Transverse colon (tissue), 4 donors: Measurements from ENCODE around the gene ATE1. TPM values are rescaled to one million over a fixed set of nuclear protein-coding genes. Genes with fewer than 3 reads are reported as not detected.
"Not testable (repeated sequence)": the region's sequence is repeated elsewhere in the genome, so short reads cannot be mapped to it uniquely, and the experiment has no call there.

Experiments used
- DNase-seq: peaks from one replicate; pipeline ENCODE4 v3.0.0-alpha.2; 2019
- H3K27ac ChIP-seq, 4 donors: fragments of 200-600 bp; sonication (generic); 2 replicates each; pipeline ENCODE4 v1.5.1; 2016 to 2018; ENCODE audit warnings: inconsistent platforms in 4 of 4
- H3K27me3 ChIP-seq: fragments of 200-600 bp; sonication (generic); 2 replicates; pipeline ENCODE4 v1.5.1; 2017; ENCODE audit warnings: inconsistent platforms
- H3K36me3 ChIP-seq, 4 donors: fragments of 200-600 bp; sonication (generic); 2 replicates each; pipeline ENCODE4 v1.5.1; 2017 to 2019; ENCODE audit warnings: inconsistent platforms in 4 of 4
- H3K4me1 ChIP-seq, 4 donors: fragments of 200-600 bp; sonication (generic); 2 replicates each; pipeline ENCODE4 v1.5.1; 2017 to 2020; ENCODE audit warnings: inconsistent platforms in 4 of 4
- H3K4me3 ChIP-seq, 4 donors: fragments of 200-600 bp; sonication (generic); 1 replicate in 1 of 4; 2 replicates in 3 of 4; pipeline versions ENCODE4 v1.5.1 to v1.6.1; 2017 to 2019; ENCODE audit warnings: inconsistent platforms in 4 of 4
- H3K9me3 ChIP-seq, 2 donors: fragments of 200-600 bp; sonication (generic); 2 replicates each; pipeline ENCODE4 v1.5.1; 2017 to 2019; ENCODE audit warnings: inconsistent platforms in 2 of 2
- EP300 ChIP-seq: sonication (generic); formaldehyde crosslinking; IDR thresholded peaks from one replicate; pipeline ENCODE4 v1.6.1; 2017; ENCODE audit warnings: antibody characterized with exemption, low read depth
- POLR2A ChIP-seq: fragments of 450-650 bp; IDR thresholded peaks from one replicate; pipeline ENCODE4 v1.6.1; 2016; ENCODE audit warnings: antibody characterized with exemption, mild to moderate bottlenecking, moderate library complexity
- POLR2AphosphoS5 ChIP-seq, 3 donors: sonication (generic); formaldehyde crosslinking; IDR thresholded peaks; one replicate each; pipeline ENCODE4 v1.6.1; 2016; ENCODE audit warnings: antibody characterized with exemption in 3 of 3
- WGBS, 2 donors: methylation state at CpG; one replicate each; pipeline ENCODE4 v1.1.5; 2018; ENCODE audit warnings: low coverage in 1 of 2; 5-methylcytosine and 5-hydroxymethylcytosine counted together
- in situ Hi-C, 4 donors: fragments of 200-750 bp; cut with MboI; loops; one replicate each; pipeline versions ENCODE4 v1.15.0 to v1.15.1; 2017; ENCODE audit warnings: low sequenced_read_pairs in 3 of 4, low pct_ligation_motif_present in 1 of 4, low pct_unique_long_range_greater_than_20kb in 1 of 4
- intact Hi-C: fragments of 100-400 bp; cut with DNase I; formaldehyde crosslinking; loops from one replicate; pipeline ENCODE4 v1.15.1; 2023; ENCODE audit warnings: low total_unique reads
- total RNA-seq, 4 donors: library from RNA; depleted of rRNA; stranded (reverse); fragments of >200 nt; gene quantifications; one replicate each; pipeline ENCODE4 v1.1.0, GENCODE V29; 2016
- TF ChIP-seq, protein P1 (sequence below), 5 experiments: fragments of 200-600 bp in 3 of 5; fragments of 450-650 bp in 2 of 5; sonication (generic) in 3 of 5; IDR thresholded peaks; 1 replicate in 2 of 5; 2 replicates in 3 of 5; pipeline ENCODE4 v1.5.1; 2016 to 2017; ENCODE audit warnings: antibody characterized with exemption in 5 of 5, inconsistent platforms in 3 of 5, mild to moderate bottlenecking in 2 of 5, moderate library complexity in 1 of 5

The ATE1 gene
- total RNA-seq, 4 donors from 2014 or later: 25.3 to 1,446 (median 31.4) TPM

DNA sequence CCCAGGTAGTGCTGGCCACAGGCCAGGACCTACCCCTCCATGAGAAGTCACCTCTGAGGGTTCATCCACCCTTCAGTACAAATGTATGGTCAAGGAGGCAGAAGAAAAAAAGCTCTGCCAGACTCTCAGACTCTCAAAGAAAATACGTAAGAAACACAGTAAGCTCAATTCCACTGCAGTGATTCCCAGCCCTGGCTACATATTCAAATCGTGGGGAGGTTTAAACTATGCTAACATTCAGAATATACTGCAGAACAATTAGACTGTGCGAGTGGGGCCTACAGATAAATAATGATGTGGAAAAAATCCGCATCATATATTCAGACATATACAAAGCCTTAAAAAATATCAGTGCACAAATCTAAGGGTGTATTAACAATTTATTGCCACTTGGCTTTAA, 162.6 kb downstream of the ATE1 start:
- intact Hi-C loops: no loop called here
- Histone ChIP-seq H3K36me3 (peaks cover 0 to 9% (median 0%) of the 10 kb centered on the region in 4 donors), H3K9me3 (peaks cover 0 to 4% of the 10 kb centered on the region in 2 donors), H3K4me3 (no peak overlapping the region), H3K27ac (no peak overlapping the region), H3K4me1 (no peaks in the 10 kb centered on the region), H3K27me3 (no peaks in the 10 kb centered on the region)
- DNase-seq: no peak
- TF ChIP-seq, protein P1, sequence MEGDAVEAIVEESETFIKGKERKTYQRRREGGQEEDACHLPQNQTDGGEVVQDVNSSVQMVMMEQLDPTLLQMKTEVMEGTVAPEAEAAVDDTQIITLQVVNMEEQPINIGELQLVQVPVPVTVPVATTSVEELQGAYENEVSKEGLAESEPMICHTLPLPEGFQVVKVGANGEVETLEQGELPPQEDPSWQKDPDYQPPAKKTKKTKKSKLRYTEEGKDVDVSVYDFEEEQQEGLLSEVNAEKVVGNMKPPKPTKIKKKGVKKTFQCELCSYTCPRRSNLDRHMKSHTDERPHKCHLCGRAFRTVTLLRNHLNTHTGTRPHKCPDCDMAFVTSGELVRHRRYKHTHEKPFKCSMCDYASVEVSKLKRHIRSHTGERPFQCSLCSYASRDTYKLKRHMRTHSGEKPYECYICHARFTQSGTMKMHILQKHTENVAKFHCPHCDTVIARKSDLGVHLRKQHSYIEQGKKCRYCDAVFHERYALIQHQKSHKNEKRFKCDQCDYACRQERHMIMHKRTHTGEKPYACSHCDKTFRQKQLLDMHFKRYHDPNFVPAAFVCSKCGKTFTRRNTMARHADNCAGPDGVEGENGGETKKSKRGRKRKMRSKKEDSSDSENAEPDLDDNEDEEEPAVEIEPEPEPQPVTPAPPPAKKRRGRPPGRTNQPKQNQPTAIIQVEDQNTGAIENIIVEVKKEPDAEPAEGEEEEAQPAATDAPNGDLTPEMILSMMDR (IDR thresholded peaks at IDR 0.05): no peak
- no peak for TF ChIP-seq POLR2AphosphoS5 (IDR thresholded peaks at IDR 0.05)
- no peak for TF ChIP-seq EP300
- WGBS, 2 donors: 87 to 93% methylated on average over 4 of the region's 4 CpGs
- in situ Hi-C loops: no loop called here

DNA sequence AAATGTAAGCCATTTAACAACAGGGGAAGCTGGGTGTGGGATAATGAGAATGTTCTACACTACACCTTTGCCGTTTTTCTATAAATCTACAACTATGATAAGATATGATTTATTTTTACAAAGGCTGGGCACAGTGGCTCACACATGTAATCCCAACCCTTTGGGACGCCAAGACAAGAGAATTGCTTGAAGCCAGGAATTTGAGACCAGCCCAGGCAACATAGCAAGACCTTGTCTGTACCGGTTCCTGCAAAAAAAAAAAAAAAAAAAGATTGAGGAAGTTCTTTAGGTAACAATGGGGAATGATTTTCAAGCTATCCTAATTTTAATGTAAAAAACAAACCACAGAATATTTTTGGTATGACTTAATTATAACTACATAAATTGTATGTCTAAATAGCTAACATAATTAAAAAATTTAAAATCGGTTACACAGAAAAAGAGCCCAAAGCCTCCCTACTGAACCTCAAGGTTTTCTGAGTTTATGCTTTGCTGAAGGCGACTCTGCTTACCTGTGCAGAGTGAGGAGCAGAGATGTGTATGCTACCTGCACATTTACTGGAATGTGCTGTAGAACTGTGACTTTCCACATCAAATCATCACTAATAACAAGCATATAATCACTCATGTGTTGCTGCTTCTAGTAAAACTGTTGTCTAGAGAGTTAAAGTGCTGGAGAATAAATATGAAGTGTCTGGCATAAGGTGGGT, 163.4 kb downstream of the ATE1 start:
- no peak overlapping the region for H3K4me3 ChIP-seq
- H3K27ac ChIP-seq: no peak overlapping the region
- intact Hi-C loops: no loop called here
- no peaks in the 10 kb centered on the region for H3K27me3 ChIP-seq
- H3K36me3 ChIP-seq: peaks cover 0 to 15% (median 0%) of the 10 kb centered on the region in 4 donors
- in situ Hi-C loops: no loop called here
- peaks cover 6 to 11% of the 10 kb centered on the region in 2 donors for H3K9me3 ChIP-seq
- DNase-seq: no peak
- WGBS, 2 donors: 83 to 93% methylated on average over 4 to 5 of the region's 5 CpGs
- TF ChIP-seq, protein P1 (IDR thresholded peaks at IDR 0.05): no peak
- no peak for TF ChIP-seq EP300
- no peak for TF ChIP-seq POLR2AphosphoS5 (IDR thresholded peaks at IDR 0.05)
- no peak for TF ChIP-seq POLR2A
- H3K4me1 ChIP-seq: no peaks in the 10 kb centered on the region

DNA sequence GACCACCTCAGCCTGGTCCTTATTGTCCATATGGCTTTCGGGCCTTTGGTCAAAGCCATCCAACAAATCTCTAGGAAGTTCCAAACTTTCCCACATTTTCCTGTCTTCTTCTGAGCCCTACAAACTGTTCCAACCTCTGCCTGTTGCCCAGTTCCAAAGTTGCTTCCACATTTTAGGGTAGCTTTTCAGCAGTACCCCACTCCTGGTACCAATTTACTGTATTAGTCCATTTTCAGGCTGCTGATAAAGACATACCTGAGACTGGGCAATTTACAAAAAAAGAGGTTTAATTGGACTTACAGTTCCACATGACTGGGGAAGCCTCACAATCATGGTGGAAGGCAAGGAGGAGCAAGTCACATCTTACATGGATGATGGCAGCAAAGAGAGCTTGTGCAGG, 170.6 kb downstream of the ATE1 start:
- H3K27ac ChIP-seq, H3K4me3 ChIP-seq, in situ Hi-C loops, DNase-seq, H3K4me1 ChIP-seq, intact Hi-C loops, H3K27me3 ChIP-seq: not testable (repeated sequence)
- WGBS, 2 donors: 94% methylated on average over 1 of the region's 1 CpG; no CpG with 5 or more reads in 1 of the 2 donors
- H3K36me3 ChIP-seq: peaks cover 0 to 33% (median 2%) of the 10 kb centered on the region in 4 donors
- peaks cover 14 to 24% of the 10 kb centered on the region in 2 donors for H3K9me3 ChIP-seq

DNA sequence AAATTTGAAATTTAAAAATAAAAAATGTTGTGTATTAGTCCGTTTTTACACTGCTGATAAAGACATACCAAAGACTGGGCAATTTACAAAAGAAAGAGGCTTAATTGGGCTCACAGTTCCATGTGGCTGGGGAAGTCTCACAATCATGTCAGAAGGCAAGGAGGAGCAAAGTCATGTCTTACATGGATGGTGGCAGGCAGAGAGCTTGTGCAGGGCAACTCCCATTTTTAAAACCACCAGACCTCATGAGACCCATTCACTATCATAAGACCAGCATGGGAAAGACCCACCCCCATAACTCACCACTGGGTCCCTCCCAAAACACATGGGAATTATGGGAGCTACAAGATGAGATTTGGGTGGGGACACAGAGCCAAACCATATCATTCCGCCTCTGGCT, 172.3 kb downstream of the ATE1 start:
- in situ Hi-C loops, H3K27ac ChIP-seq, H3K27me3 ChIP-seq, H3K4me3 ChIP-seq, intact Hi-C loops, H3K4me1 ChIP-seq, DNase-seq: not testable (repeated sequence)
- Histone ChIP-seq H3K36me3 (peaks cover 0 to 27% (median 2%) of the 10 kb centered on the region in 4 donors), H3K9me3 (peaks cover 14 to 24% of the 10 kb centered on the region in 2 donors)
- 80 to 92% methylated on average over 1 to 2 of the region's 2 CpGs for WGBS, 2 donors

DNA sequence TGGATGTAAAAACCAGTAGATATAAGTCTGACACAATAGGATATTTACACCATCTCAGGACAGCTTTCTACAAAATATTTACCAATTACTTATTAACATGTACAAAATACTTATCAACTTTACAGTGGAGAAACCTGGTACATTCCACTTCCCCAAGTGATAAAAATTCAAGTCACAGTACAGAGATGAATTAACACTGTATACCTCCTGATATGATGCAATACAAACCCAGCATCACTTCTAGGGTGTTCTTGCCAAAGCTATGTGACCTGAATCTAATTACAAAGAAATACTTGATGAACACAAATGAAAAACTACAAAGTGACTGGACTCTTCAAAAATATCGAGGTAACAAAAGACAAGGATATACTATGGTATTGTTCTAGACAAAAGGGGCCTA, 173.2 kb downstream of the ATE1 start:
- Histone ChIP-seq H3K36me3 (peaks cover 0 to 20% (median 2%) of the 10 kb centered on the region in 4 donors), H3K27ac (no peak overlapping the region), H3K4me1 (peaks cover 0 to 5% (median 0%) of the 10 kb centered on the region in 4 donors), H3K27me3 (no peaks in the 10 kb centered on the region), H3K4me3 (no peak overlapping the region), H3K9me3 (peaks cover 10 to 16% of the 10 kb centered on the region in 2 donors)
- WGBS, 2 donors: 86 to 92% methylated on average over 1 of the region's 1 CpG
- in situ Hi-C loops: no loop called here
- no peak for DNase-seq
- TF ChIP-seq, protein P1 (IDR thresholded peaks at IDR 0.05): no peak
- TF ChIP-seq POLR2A (no peak), EP300 (no peak), POLR2AphosphoS5 (IDR thresholded peaks at IDR 0.05) (no peak)
- intact Hi-C loops: no loop called here
